CD4-positive, alpha-beta T cell treated with Interleukin-15 for 1 hour (primary cell): ENCODE measurements around the gene ST6GALNAC5.

Source experiments
- DNase-seq: peaks from one replicate; pipeline ENCODE4 v3.0.0-alpha.2; 2020

The ST6GALNAC5 gene

DNA sequence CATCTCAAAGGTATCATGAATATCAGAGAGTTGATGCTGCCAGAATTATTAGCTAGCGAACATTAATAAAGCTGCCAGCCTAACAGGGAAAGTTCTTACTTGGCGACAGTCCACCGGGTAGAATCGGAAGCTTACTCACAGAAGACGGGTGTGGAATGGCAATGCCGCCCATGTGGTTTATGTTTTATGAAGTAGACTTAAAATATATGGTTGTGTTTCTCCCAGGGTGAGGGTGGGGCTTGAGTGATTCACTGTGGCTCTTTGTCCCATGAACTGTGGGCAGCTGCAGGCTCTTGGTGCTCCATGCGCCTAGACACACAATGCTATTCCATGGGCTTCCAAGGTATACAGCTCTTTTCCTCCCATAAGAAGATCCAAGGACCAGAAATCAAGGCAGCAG lies 189.2 kb downstream of the ST6GALNAC5 start:
- DNase-seq: no peak

DNA sequence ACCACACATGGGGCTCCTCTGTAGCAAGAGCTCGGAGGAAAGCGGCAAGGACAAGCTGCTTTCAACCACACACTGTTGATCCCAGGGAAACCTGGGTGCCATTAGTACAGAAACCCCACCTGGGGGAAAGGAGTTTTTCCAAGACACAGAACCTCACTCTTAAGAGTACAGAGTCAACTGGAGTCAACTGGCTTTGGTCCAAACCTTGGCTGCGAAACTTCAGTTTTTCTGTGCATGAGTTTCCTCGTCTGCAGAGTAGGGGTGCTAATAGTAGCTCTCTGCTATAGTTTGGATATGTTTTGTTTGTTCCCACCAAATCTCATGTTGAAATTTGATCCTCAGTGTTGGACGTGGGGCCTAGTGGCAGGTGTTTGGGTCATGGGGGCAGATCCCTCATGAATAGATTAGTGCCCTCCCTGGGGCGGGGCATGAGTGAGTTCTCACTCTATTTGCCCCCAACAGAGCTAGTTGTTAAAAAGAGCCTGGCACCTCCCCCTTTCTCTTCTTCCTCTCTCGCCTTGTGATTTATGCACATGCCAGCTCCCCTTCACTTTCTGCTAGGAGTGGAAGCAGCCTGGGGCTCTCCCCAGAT lies 190.8 kb downstream of the ST6GALNAC5 start:
- DNase-seq: no peak

DNA sequence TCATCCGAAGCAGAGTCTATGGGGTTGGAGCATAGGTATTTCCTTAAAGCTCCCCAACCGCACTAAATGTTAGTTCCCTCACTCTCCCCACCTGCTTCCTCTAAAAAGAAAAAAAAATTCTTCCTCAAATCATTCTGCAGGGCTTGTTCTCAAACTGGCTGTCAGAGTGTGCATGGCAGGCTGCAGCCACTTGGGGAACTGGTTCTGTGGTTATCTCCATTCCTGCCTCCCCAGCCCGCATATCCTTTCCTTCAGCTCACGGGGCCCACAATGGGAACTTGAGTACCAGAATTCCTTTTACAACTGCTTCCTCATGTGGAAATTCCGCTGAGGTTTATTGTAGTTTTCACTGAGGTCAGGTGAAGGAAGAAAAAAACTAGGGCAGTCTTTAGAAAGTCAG lies 192.7 kb downstream of the ST6GALNAC5 start:
- no peak for DNase-seq

DNA sequence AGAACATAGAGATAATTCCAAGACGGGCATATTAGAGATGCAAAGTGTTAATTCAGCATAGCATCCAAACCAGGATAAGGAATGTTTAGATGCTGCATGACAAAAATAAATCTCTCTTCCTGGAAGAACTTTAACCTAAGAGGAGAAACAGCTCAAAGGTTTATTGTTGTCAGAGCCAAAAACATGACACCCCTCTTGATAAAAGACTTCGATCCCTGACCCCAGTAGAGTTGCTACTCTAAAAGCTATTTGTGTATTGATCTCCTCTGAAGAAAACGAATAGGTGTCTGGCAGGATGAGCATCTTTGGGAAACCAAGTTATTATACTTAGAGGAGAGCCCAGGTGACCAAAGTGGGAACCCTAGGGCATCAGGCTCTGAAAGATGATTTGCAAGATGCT lies 193.9 kb downstream of the ST6GALNAC5 start:
- DNase-seq: no peak

DNA sequence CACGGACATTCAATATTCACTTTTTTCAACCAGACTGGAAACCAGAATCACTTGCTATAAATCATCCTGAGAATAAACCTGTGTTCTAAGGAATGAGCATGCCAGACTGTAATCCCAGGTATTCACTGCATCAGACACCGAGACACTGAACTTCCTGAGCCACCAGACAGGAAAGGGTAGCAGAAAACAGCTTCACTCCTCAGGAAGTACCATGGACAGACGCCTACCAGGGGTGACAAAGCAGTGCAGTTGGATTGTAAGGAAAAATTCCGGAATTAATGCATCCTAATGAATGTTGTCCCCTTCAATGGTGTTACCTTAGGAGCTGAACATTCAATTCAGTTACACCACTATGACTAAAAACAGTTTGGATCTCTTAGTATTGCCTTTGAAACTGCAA lies 195.8 kb downstream of the ST6GALNAC5 start:
- DNase-seq: no peak

DNA sequence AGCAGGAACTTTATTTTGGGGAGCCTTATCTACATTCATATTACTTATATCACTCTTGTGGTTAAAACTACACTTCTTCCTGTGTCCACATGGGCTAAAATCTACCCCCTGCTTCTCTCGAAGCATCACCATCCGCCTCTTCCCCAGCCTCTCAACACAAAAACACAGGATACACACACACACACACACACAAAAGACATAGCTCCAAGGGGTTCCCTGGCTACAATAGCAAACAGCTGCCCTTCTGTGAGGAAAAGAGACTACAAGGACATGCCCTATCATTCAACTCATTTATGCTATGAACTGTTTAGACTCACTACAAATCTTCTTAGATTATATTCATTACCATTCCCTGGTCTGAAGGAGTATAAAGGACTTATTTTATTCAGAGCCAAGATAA lies 197.0 kb downstream of the ST6GALNAC5 start:
- no peak for DNase-seq

DNA sequence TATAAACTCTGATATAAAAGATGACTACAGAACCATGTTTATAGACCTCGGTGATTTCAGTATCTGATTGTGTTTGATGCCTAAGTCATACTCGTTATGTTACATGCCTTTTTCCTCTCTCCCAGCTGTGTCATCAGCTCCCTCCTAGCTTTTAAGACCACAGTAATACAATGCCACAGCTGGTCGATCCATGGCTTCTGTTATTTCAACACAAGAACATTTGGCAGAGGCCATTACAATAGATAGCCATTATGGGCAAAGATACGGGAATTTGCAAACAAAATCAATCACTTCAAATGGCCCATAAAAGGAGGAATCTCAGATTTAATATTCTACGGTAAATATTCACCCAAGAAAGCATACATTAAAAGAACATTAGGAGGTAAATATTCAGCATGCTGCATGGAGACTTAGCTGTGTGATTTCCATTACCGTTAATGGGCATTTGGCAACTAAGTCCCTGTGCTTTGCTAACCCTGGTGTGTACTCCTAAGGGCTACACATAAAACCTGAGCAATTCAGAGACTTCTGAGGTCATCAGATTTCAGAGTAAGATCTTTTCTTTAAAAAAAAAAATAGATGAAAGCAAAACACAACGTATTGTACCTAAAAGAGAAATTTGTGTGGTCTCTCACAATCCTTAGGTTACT lies 198.5 kb downstream of the ST6GALNAC5 start:
- DNase-seq: no peak

DNA sequence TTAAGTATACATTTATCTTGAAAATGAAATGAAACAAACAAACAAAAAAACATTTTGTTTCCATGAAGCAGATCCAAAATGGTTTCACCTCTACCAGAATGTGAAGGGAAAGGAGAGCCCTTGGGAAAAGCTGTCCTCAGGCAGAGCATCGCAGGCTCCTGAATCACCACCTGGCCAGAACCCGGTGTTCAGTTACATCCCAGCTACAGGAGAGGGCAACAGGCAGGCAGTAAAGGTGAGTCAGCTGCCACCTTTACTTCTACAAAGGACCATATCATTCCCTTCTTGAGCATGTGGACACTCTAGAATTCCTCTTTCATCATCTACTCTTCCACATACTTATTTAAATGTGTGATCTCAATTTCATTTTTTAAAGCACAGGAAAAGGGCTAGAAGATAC lies 200.7 kb downstream of the ST6GALNAC5 start:
- DNase-seq: no peak

DNA sequence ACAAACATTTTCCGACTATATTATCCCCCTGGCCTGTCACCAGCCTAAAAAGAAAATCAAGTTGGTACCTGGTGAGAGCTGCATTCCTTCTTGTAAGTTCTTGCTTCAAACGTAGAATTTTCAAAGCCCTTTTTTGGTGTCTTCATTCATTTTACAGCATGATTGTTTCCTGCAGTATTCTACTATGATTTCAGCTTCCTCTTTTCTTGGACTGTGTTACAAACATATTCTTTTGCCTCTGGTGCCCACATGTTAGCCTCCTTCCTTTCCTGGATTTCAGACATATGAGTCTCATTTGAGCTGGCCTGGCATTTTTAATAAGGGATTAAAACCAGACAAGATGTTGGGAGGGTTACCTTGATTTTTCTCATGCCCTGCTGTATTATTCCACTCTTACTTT lies 209.5 kb downstream of the ST6GALNAC5 start:
- no peak for DNase-seq

DNA sequence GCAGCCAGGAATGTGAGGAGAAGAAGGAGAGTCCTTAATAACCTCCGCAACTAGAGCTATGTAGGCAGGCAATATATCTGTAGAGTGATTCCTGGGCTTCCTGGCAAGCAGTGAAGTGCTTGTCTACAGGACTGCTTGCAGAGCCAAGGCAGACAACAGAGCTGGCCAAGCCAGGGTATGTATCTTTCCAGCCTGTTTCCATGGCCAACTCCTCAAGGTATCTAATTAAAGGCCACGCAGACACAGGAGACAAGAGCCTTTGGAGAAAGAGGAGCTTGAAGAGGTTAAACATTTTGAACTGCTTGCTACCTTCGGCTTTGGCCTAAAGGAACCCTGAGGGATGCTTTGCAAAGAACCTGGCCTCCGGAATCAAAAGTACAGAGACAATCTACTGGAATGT lies 214.6 kb downstream of the ST6GALNAC5 start:
- no peak for DNase-seq

DNA sequence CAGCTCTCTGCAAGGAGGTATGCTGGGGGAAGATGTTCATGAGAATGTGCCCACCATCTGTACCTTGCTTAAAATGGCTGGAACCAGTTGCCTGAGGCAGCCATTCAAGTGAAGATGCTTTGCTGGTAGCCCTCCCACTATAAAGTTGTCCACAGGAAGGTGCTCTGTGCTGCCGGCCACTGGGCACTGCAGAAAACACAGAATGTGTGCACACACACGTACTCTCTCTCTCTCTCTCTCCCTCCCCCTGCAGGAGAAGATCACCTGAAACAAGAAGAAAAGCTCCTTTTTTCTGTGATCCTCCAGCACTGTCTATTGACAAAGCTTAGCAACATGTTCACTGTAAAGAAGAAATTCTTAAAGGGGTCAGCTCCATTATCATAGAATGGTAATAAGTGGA lies 217.2 kb downstream of the ST6GALNAC5 start:
- DNase-seq: no peak

DNA sequence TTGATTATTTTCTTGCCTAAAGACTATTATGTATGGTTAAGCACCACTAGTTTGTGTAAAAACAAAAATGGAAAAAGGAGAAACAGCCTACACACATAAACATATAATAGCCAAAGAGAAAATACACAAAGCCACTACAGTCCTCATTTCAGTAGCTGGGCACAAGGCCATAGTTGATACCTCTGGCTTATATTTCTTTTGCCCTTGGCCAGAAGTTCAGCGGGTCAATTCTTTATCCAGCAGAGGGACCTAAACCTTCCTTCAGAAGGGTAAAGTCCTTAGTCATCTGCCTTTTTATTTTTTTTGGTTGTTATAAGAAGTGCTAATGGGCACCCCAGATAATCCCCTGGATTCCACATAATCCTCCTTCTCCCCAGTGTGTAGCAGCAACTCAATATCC lies 217.8 kb downstream of the ST6GALNAC5 start:
- no peak for DNase-seq

DNA sequence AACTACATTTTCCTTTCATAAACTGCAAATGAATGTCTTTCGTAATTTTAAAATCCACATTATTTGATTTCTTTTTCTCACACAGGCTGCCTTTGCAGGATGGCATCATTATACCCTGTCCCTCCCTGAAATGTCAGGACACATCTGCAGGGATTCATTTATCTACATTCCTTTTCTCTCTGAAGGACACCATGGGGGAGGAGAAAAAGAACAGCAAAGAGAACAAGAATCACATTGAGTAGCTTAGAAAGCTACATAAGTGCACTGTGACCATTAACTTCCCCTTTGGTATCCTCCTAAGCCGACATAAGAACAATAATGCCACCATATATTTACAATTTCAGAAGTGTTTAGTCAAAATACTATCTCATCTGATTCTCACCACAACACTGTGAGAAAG lies 222.5 kb downstream of the ST6GALNAC5 start:
- DNase-seq: no peak

DNA sequence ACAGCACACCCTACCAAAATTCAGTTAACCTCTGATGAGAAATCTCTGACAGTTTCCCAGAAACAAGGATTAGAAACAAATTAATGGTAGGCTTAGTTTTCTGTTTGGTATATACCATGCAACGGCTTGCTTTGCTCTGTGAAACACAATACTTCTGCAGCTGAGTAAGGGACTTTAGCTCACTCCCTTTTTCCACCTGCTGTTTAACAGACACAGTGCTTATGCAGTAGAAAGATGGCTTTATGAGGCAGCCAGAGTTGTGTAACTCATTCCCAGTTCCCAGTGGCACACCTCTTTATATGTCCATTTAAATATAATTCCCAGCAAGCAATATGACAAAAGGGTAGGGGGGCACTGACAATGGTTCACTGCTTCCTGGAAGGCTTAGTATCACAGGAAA lies 228.0 kb downstream of the ST6GALNAC5 start:
- DNase-seq: no peak

DNA sequence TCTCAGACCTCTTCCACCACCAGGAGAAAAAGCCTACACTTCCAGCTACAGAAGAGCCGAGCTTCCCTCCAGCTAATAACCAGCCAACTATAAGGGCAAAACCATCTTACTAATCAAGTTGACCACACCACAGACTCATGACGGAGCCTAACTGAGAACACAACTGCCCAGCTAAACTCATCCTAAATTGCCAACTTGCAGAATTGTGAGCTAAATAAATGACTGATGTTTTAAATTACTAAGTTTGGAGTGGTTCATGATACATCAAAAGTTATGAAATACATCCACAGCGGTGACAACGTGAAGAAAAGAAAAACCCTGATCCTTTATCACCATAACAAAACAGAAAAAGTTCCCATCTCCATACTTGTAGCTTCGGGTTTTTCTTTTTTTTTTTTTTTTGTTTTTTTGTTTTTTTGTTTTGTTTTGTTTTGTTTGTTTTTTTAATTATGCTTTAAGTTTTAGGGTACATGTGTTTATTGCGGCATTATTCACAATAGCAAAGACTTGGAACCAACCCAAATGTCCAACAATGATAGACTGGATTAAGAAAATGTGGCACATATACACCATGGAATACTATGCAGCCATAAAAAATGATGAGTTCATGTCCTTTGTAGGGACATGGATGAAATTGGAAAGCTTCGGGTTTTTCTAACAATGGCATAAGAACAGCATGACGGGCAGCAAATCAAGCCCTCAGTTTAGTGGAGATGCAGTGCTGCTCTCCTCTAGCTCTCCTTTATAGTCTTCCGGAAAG lies 229.4 kb downstream of the ST6GALNAC5 start:
- no peak for DNase-seq

DNA sequence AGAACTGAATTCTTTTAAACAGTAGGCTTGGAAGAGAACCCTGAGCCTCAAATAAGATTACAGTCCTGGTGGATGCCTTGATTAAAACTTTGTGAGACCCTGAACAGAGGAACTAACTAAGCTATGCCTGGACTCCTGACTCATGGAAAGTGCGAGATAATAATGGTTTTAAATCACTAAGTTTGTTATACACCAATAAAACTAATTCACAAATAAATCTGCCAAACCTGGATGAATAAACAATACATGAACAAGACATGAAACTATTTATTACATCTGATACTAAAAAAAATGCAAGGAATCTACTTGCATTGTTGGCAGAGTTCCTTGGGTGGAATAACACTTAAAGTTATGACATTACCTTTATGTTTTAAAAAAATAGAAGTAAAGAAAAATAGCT lies 233.6 kb downstream of the ST6GALNAC5 start:
- no peak for DNase-seq

DNA sequence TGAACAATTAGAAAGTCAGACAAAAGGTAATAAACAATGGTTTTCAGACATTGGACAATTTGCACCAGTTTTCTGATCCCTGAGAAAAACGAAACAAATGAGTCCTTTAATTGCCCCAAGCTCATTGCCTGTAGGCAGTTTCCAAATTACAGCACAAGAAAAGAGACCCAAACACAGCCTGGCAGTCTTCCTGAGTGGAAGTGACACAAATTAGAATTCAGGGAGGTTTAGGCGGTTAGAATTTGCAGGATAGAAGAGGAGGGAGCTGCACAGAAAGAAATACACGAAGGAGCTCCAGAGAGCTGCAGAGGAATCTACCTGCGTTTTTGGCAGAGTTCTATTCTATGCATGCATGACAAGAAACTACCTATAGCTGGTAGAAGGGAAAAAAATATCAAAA lies 236.2 kb downstream of the ST6GALNAC5 start:
- no peak for DNase-seq

DNA sequence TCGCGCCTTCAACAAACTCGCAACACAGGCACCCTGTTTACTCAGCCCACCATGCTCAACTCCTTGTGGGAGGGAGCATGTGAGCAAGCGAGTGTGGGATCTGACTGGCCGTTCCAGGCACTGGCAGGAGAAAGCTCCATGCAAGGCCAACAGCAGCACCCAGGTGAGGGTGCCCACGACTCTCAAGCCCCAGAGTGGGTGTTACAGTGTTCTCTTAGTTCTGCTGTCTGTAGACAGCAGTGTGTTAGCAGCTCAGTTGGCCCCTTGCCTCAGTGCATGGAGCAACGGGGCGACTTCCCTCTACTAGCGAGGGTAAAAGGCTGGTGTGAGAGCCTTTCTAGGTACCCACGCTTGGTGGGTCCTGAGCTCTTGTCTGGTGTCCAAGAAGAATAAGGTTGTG lies 237.4 kb downstream of the ST6GALNAC5 start:
- DNase-seq: no peak
